ENCODE data around the gene SLCO1C1. TPM values are rescaled to one million over a fixed set of nuclear protein-coding genes. Genes with fewer than 3 reads are reported as not detected.

The SLCO1C1 gene
- total RNA-seq, 1 experiment from 2014 or later: 1.5 TPM

DNA sequence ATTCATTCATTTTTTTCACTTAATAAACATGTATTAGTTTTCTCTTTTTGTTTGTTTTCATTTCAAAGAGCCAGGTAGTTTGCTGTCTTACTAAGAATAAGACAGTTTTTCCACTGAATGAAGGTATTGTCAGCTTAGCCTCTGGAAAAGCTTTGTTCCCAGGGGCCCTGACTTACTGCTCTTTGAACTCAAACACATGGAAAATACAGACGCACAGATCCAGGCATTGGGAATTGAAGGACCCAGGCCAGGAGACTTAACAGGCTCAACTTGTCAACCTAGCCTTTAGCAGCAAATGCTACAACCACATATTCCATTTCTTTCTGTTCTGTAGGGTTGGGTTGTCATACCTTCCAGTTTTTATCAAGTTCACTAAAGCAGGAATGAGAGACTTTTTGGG, 38.5 kb upstream of the SLCO1C1 start:
- no peak overlapping the region for H3K27ac ChIP-seq (ENCODE audit: low read depth, low read length, poor library complexity, severe bottlenecking)

DNA sequence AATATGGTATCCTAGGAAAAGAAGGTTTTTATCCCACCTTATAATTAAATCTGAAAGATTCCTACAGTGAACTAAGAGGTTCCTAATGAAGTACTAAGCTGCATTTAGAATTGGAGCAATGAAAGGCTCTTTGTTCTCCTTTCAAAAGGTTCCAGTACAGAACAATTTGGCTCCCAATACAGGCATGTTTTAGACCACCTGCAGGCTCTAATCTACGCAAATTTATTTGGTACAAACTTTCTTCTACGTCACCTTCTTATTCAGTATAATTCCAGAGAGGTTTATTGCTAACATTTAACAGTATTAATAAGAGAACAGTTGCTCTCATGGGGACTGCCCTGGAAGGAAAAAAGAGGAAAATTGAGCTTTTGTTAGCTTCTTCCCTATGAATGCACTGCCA, 37.6 kb upstream of the SLCO1C1 start:
- TF ChIP-seq EZH2 (IDR thresholded peaks at IDR 0.05; ENCODE audit: borderline replicate concordance, low read depth, low read length, poor library complexity, severe bottlenecking): no peak
- TF ChIP-seq, protein P1, sequence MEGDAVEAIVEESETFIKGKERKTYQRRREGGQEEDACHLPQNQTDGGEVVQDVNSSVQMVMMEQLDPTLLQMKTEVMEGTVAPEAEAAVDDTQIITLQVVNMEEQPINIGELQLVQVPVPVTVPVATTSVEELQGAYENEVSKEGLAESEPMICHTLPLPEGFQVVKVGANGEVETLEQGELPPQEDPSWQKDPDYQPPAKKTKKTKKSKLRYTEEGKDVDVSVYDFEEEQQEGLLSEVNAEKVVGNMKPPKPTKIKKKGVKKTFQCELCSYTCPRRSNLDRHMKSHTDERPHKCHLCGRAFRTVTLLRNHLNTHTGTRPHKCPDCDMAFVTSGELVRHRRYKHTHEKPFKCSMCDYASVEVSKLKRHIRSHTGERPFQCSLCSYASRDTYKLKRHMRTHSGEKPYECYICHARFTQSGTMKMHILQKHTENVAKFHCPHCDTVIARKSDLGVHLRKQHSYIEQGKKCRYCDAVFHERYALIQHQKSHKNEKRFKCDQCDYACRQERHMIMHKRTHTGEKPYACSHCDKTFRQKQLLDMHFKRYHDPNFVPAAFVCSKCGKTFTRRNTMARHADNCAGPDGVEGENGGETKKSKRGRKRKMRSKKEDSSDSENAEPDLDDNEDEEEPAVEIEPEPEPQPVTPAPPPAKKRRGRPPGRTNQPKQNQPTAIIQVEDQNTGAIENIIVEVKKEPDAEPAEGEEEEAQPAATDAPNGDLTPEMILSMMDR (conservative IDR thresholded peaks at IDR 0.05; ENCODE audit: low read depth, low read length): no peak
- DNase-seq (ENCODE audit: low spot score): no peak
- Histone ChIP-seq H3K27me3 (replicated peaks; ENCODE audit: insufficient read depth, low read depth, low read length, poor library complexity) (no peaks in the 10 kb centered on the region), H3K4me3 (ENCODE audit: low read depth, low read length, poor library complexity, severe bottlenecking) (no peak overlapping the region), H3K36me3 (ENCODE audit: insufficient read depth, low read length, poor library complexity, severe bottlenecking) (no peaks in the 10 kb centered on the region), H3K27ac (ENCODE audit: low read depth, low read length, poor library complexity, severe bottlenecking) (no peak overlapping the region), H3K4me1 (ENCODE audit: insufficient read depth, low read length, poor library complexity, severe bottlenecking) (no peaks in the 10 kb centered on the region), H3K9me3 (ENCODE audit: low read depth, low read length, poor library complexity, severe bottlenecking) (peaks cover 6% of the 10 kb centered on the region)
- intact Hi-C loops (cut with micrococcal nuclease; ENCODE audit: unreplicated experiment): no loop called here
- BruUV-seq (replicated peaks): no TSS peak
- ChIA-PET CTCF (no interaction called here), POLR2A (ENCODE audit: low non-redundant PET) (no interaction called here)

More for the DNA sequence above, 38.5 kb upstream of the SLCO1C1 start:
- CTCF ChIA-PET: no interaction called here
- Histone ChIP-seq H3K4me1 (ENCODE audit: insufficient read depth, low read length, poor library complexity, severe bottlenecking) (no peaks in the 10 kb centered on the region), H3K27me3 (replicated peaks; ENCODE audit: insufficient read depth, low read depth, low read length, poor library complexity) (no peaks in the 10 kb centered on the region), H3K9me3 (ENCODE audit: low read depth, low read length, poor library complexity, severe bottlenecking) (no peaks in the 10 kb centered on the region), H3K4me3 (ENCODE audit: low read depth, low read length, poor library complexity, severe bottlenecking) (no peak overlapping the region), H3K36me3 (ENCODE audit: insufficient read depth, low read length, poor library complexity, severe bottlenecking) (no peaks in the 10 kb centered on the region)
- no peak for DNase-seq (ENCODE audit: low spot score)
- intact Hi-C loops (cut with micrococcal nuclease; ENCODE audit: unreplicated experiment): no loop called here
- TF ChIP-seq, protein P1 (conservative IDR thresholded peaks at IDR 0.05; ENCODE audit: low read depth, low read length): no peak
- TF ChIP-seq EZH2 (IDR thresholded peaks at IDR 0.05; ENCODE audit: borderline replicate concordance, low read depth, low read length, poor library complexity, severe bottlenecking): no peak
- POLR2A ChIA-PET (ENCODE audit: low non-redundant PET): no interaction called here
- BruUV-seq (replicated peaks): no TSS peak

DNA sequence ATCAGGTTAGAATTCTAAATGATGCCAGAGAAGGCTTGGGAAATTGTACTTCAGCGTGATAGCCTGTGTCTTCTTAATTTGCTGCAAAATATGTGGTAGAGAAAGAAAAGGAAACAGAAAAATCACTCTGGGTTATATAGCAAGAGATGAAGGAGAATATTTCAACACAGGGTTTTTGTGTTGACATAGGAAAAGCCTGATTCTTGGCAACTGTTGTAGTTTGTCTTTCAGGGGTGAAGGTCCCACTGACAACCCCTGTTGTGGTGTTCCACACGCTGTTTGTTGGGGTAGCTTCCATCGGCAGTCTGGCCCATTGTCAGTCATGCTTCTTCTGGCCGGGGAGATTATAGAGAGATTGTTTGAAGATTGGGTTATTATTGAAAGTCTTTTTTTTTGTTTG, 13.8 kb upstream of the SLCO1C1 start:
- intact Hi-C loops (cut with micrococcal nuclease; ENCODE audit: unreplicated experiment): loop anchor here (2.0 kb wide), 1 partner anchor 117 kb away; no protein-coding TSS in a partner anchor
- BruUV-seq (replicated peaks): no TSS peak
- Histone ChIP-seq H3K4me1 (ENCODE audit: insufficient read depth, low read length, poor library complexity, severe bottlenecking) (no peaks in the 10 kb centered on the region), H3K36me3 (ENCODE audit: insufficient read depth, low read length, poor library complexity, severe bottlenecking) (no peaks in the 10 kb centered on the region), H3K4me3 (ENCODE audit: low read depth, low read length, poor library complexity, severe bottlenecking) (no peak overlapping the region), H3K9me3 (ENCODE audit: low read depth, low read length, poor library complexity, severe bottlenecking) (no peaks in the 10 kb centered on the region), H3K27me3 (replicated peaks; ENCODE audit: insufficient read depth, low read depth, low read length, poor library complexity) (no peaks in the 10 kb centered on the region), H3K27ac (ENCODE audit: low read depth, low read length, poor library complexity, severe bottlenecking) (no peak overlapping the region)
- ChIA-PET CTCF (interaction anchor here (0.5 to 1.0 kb wide), 2 partner anchors 71 to 118 kb away, joined by 3 read pairs; no protein-coding TSS in a partner anchor), POLR2A (ENCODE audit: low non-redundant PET) (no interaction called here)
- TF ChIP-seq, protein P1 (conservative IDR thresholded peaks at IDR 0.05; ENCODE audit: low read depth, low read length): no peak
- TF ChIP-seq EZH2 (IDR thresholded peaks at IDR 0.05; ENCODE audit: borderline replicate concordance, low read depth, low read length, poor library complexity, severe bottlenecking): no peak
- no peak for DNase-seq (ENCODE audit: low spot score)
